Transverse colon (tissue), 4 donors: ENCODE measurements around the gene MDFIC.

Experiments
- EP300 ChIP-seq: sonication (generic); formaldehyde crosslinking; IDR thresholded peaks from one replicate; pipeline ENCODE4 v1.6.1; 2017; ENCODE audit warnings: antibody characterized with exemption, low read depth
- POLR2A ChIP-seq: fragments of 450-650 bp; IDR thresholded peaks from one replicate; pipeline ENCODE4 v1.6.1; 2016; ENCODE audit warnings: antibody characterized with exemption, mild to moderate bottlenecking, moderate library complexity
- POLR2AphosphoS5 ChIP-seq, 3 donors: sonication (generic); formaldehyde crosslinking; IDR thresholded peaks; one replicate each; pipeline ENCODE4 v1.6.1; 2016; ENCODE audit warnings: antibody characterized with exemption in 3 of 3
- TF ChIP-seq, protein P1 (sequence below), 5 experiments: fragments of 200-600 bp in 3 of 5; fragments of 450-650 bp in 2 of 5; sonication (generic) in 3 of 5; IDR thresholded peaks; 1 replicate in 2 of 5; 2 replicates in 3 of 5; pipeline ENCODE4 v1.5.1; 2016 to 2017; ENCODE audit warnings: antibody characterized with exemption in 5 of 5, inconsistent platforms in 3 of 5, mild to moderate bottlenecking in 2 of 5, moderate library complexity in 1 of 5

GRCh38 chr7:115040057-115040456 is 118.2 kb downstream of the MDFIC start:
- TF ChIP-seq POLR2AphosphoS5 (IDR thresholded peaks at IDR 0.05) = no peak
- TF ChIP-seq, protein P1, sequence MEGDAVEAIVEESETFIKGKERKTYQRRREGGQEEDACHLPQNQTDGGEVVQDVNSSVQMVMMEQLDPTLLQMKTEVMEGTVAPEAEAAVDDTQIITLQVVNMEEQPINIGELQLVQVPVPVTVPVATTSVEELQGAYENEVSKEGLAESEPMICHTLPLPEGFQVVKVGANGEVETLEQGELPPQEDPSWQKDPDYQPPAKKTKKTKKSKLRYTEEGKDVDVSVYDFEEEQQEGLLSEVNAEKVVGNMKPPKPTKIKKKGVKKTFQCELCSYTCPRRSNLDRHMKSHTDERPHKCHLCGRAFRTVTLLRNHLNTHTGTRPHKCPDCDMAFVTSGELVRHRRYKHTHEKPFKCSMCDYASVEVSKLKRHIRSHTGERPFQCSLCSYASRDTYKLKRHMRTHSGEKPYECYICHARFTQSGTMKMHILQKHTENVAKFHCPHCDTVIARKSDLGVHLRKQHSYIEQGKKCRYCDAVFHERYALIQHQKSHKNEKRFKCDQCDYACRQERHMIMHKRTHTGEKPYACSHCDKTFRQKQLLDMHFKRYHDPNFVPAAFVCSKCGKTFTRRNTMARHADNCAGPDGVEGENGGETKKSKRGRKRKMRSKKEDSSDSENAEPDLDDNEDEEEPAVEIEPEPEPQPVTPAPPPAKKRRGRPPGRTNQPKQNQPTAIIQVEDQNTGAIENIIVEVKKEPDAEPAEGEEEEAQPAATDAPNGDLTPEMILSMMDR (IDR thresholded peaks at IDR 0.05) = no peak
- TF ChIP-seq EP300 = no peak
- no peak for TF ChIP-seq POLR2A
